T47D (cell line): Measurements from ENCODE around the gene PLCG1.

Source experiments
- DNase-seq, 2 experiments: peaks; one replicate each; pipeline versions ENCODE4 v3.0.0 to v3.0.0-alpha.2; 2011 to 2012; ENCODE audit warnings: low read depth in 1 of 2, low spot score in 1 of 2
- JUND ChIP-seq: IDR thresholded peaks from 2 replicates; pipeline ENCODE4 v1.6.1; 2012; ENCODE audit warnings: low read depth
- in situ Hi-C: cut with HindIII; loops from 2 replicates; pipeline ENCODE4 v1.10.0; 2016; ENCODE audit warnings: low sequenced_read_pairs, low pct_unique_long_range_greater_than_20kb

PLCG1 gene

DNA sequence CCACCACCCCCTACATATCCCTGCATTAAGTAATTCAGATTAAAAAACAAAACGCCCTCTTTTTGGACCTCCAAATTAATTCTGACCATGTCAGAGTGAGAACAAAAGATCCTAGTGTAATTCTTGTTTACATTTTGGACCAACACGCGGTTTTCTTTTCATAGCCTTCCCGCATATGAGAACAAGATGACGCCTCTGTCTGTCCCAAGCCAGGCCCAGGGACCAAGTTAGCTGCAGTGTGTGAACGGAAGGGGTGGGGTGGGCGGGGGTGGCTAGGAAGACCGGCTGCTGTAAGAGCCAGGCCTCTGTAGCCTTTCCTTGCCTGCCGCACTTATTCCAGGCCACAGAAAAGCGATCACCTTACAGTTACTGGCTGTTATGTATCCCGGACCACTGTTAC lies 68.0 kb downstream of the PLCG1 start:
- TF ChIP-seq JUND = no peak
- no peak for DNase-seq
- in situ Hi-C loops = no loop called here

GRCh38 chr20:41213150-41213820 lies 75.9 kb downstream of the PLCG1 start:
- DNase-seq = no peak
- no peak for TF ChIP-seq JUND

DNA sequence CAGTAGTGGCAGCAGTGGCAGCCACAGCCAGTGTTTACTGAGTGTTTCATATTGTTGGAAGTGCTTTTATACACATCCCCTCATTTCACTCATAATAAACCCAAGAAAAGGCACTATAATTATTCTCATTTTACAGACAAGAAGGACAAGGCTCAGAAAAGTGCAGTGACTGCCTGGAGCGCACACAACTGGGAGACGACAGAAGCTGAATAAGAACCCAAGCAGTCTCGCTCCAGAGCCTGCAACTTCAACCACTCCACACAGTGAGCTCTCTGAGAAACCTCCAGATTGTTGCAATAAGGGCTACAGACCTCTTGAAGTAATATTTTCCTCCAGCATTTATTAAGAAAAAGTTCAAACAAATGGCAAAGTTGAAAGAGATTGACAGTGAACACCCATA lies 76.9 kb downstream of the PLCG1 start:
- no peak for TF ChIP-seq JUND
- in situ Hi-C loops = no loop called here
- DNase-seq = no peak

More at GRCh38 chr20:41213150-41213820, 75.9 kb downstream of the PLCG1 start:
- in situ Hi-C loops = no loop called here

GRCh38 chr20:41214666-41215065 lies 77.3 kb downstream of the PLCG1 start:
- DNase-seq = no peak
- in situ Hi-C loops = no loop called here
- no peak for TF ChIP-seq JUND

GRCh38 chr20:41217422-41217821 lies 80.1 kb downstream of the PLCG1 start:
- in situ Hi-C loops = no loop called here
- no peak for TF ChIP-seq JUND
- DNase-seq = no peak

GRCh38 chr20:41218466-41218865 lies 81.1 kb downstream of the PLCG1 start:
- in situ Hi-C loops = no loop called here
- DNase-seq = no peak
- no peak for TF ChIP-seq JUND

DNA sequence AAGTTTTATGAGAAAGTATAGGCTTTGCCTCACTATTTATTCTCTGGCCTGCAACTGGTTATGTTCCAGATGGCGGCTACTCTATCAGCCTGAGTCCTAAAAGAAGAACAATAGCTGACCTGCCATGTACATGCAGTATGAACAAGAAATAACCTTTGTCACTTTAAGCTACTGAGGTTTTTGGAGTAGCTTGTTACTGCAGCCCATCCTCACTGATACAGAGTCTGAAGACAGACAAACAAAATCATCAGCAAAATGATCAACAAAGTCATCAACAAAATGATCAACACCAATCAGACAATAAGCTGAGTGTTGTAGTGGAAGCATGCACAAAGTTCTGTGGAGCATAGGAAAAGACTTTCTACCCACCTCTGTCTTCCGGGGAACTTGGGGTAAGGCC lies 82.5 kb downstream of the PLCG1 start:
- TF ChIP-seq JUND = no peak
- no peak for DNase-seq
- in situ Hi-C loops = no loop called here

GRCh38 chr20:41221614-41222218 lies 84.4 kb downstream of the PLCG1 start:
- DNase-seq = no peak
- TF ChIP-seq JUND = no peak
- in situ Hi-C loops = no loop called here

- DNase-seq = no peak
- in situ Hi-C loops = no loop called here
- no peak for TF ChIP-seq JUND
Measured at GRCh38 chr20:41222296-41222695, 85.0 kb downstream of the PLCG1 start.

GRCh38 chr20:41222703-41223102 lies 85.4 kb downstream of the PLCG1 start:
- no peak for TF ChIP-seq JUND
- DNase-seq = no peak

DNA sequence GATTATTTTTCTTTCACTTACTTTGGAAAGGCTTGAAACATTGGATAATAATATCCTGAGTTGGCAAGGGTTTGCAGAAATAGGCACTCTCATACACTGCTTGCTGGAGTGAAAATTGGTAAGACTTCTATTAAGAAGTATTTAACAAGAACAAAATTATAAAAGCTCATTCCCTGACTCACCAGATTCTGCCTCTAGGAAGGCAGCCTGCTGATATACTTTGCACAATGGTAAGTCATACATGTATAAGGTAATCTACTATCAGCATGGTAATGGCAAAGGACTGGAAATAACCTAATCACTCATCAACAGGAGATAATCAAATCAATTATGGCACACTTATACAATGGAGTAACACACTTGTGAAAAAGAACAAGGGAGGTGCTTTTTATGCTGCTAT lies 85.8 kb downstream of the PLCG1 start:
- in situ Hi-C loops = no loop called here
- no peak for DNase-seq
- no peak for TF ChIP-seq JUND

More at GRCh38 chr20:41222703-41223102, 85.4 kb downstream of the PLCG1 start:
- in situ Hi-C loops = no loop called here

DNA sequence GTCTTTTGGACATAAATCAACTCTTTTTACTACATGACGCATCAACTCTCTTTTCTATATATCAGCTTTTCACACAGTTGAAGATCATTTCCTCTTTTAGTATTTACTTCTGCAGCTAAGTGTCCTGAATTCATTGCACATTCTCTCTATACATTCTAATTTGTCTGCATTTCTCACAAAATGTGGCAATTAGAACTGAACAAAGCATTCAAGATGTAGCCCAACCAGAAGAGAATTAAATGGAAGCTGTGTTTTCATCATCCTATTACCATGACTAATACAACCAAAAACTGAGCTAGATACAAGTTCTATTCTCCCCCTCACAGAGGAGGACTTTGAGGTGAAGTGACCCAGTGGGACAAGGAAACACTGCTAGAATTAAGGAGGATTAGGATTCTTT lies 86.9 kb downstream of the PLCG1 start:
- in situ Hi-C loops = no loop called here
- DNase-seq = no peak
- no peak for TF ChIP-seq JUND

DNA sequence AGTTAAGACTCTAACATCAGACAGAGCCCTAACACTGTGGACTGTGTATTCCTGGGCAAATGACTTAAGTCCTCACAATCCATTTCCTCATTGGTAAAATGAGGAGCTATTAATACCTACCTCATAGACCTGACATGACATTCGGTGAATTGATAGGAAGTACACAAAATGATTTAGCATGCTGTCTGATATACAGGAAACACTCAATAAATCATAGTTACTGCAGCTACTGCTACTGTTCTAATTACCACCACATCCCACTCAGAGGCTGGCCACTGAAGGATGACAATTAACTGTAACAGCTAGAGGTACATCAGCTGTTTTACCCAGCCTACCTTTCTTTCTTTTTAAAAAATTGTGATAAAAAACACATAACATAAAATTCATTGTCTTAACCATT lies 87.7 kb downstream of the PLCG1 start:
- DNase-seq = no peak
- TF ChIP-seq JUND = no peak
- in situ Hi-C loops = no loop called here

- no peak for DNase-seq
- TF ChIP-seq JUND = no peak
- in situ Hi-C loops = no loop called here
Measured at GRCh38 chr20:41226426-41226825, 89.1 kb downstream of the PLCG1 start.
